Chondrocyte (in vitro differentiated cells): ENCODE results near the gene GALNT4. TPM values are rescaled to one million over a fixed set of nuclear protein-coding genes. Genes with fewer than 3 reads are reported as not detected.

Source experiments
- DNase-seq: peaks from one replicate; pipeline ENCODE4 v3.0.0; 2021; ENCODE audit warnings: mixed read lengths, low spot score
- H3K27ac Mint-ChIP-seq: one replicate; pipeline ENCODE4 v1.8.0; 2021; ENCODE audit warnings: mild to moderate bottlenecking, moderate library complexity, mixed read lengths; ENCODE audit not compliant: unreplicated experiment
- H3K27me3 Mint-ChIP-seq: 2 replicates; pipeline ENCODE4 v1.8.0; 2021; ENCODE audit warnings: low read depth, mixed read lengths
- H3K36me3 Mint-ChIP-seq: 2 replicates; pipeline ENCODE4 v1.8.0; 2021; ENCODE audit warnings: low read depth, mixed read lengths
- H3K4me1 Mint-ChIP-seq: 2 replicates; pipeline ENCODE4 v1.8.0; 2021; ENCODE audit warnings: low read depth, mild to moderate bottlenecking, mixed read lengths
- H3K4me3 Mint-ChIP-seq: one replicate; pipeline ENCODE4 v1.8.0; 2021; ENCODE audit warnings: mild to moderate bottlenecking, moderate library complexity, mixed read lengths; ENCODE audit not compliant: unreplicated experiment
- H3K9me3 Mint-ChIP-seq: 2 replicates; pipeline ENCODE4 v1.8.0; 2021; ENCODE audit warnings: low read depth, mixed read lengths
- CTCF ChIP-seq: fragments of 200-600 bp; sonication (generic); IDR thresholded peaks from 2 replicates; pipeline ENCODE4 v1.5.0; 2021; ENCODE audit warnings: antibody characterized with exemption, mild to moderate bottlenecking, moderate library complexity
- total RNA-seq: library from RNA; stranded (reverse); gene quantifications from 3 replicates; pipeline ENCODE4 v1.2.1, GENCODE V29; 2021

GALNT4 gene
- total RNA-seq, 1 donor from 2014 or later = 4.9 TPM

- no peak overlapping the region for H3K4me3 Mint-ChIP-seq
- DNase-seq = no peak
- no peaks in the 10 kb centered on the region for H3K27me3 Mint-ChIP-seq
- H3K27ac Mint-ChIP-seq = no peak overlapping the region
- H3K9me3 Mint-ChIP-seq = no peaks in the 10 kb centered on the region
- no peak for TF ChIP-seq CTCF
- H3K4me1 Mint-ChIP-seq = peaks cover 22% of the 10 kb centered on the region
- peaks cover 1% of the 10 kb centered on the region for H3K36me3 Mint-ChIP-seq
Measured at GRCh38 chr12:89517720-89518119, 6.9 kb downstream of the GALNT4 start.

GRCh38 chr12:89516633-89517032 lies 8.0 kb downstream of the GALNT4 start:
- Mint-ChIP-seq H3K4me1 (peaks cover 16% of the 10 kb centered on the region), H3K27ac (no peak overlapping the region), H3K27me3 (no peaks in the 10 kb centered on the region), H3K4me3 (no peak overlapping the region), H3K9me3 (no peaks in the 10 kb centered on the region), H3K36me3 (peaks cover 1% of the 10 kb centered on the region)
- no peak for TF ChIP-seq CTCF
- DNase-seq = no peak

- no peak overlapping the region for H3K4me3 Mint-ChIP-seq
- no peaks in the 10 kb centered on the region for H3K27me3 Mint-ChIP-seq
- DNase-seq = no peak
- no peaks in the 10 kb centered on the region for H3K36me3 Mint-ChIP-seq
- no peak overlapping the region for H3K27ac Mint-ChIP-seq
- no peak for TF ChIP-seq CTCF
- H3K4me1 Mint-ChIP-seq = peaks cover 12% of the 10 kb centered on the region
- no peaks in the 10 kb centered on the region for H3K9me3 Mint-ChIP-seq
Measured at GRCh38 chr12:89514751-89515150, 9.8 kb downstream of the GALNT4 start.

GRCh38 chr12:89513544-89513943 lies 11.1 kb downstream of the GALNT4 start:
- Mint-ChIP-seq H3K27me3 (no peaks in the 10 kb centered on the region), H3K4me1 (peaks cover 12% of the 10 kb centered on the region), H3K4me3 (no peak overlapping the region), H3K9me3 (no peaks in the 10 kb centered on the region), H3K27ac (no peak overlapping the region), H3K36me3 (no peaks in the 10 kb centered on the region)
- DNase-seq = no peak
- no peak for TF ChIP-seq CTCF

- Mint-ChIP-seq H3K4me3 (no peak overlapping the region), H3K27me3 (no peaks in the 10 kb centered on the region), H3K36me3 (no peaks in the 10 kb centered on the region), H3K27ac (no peak overlapping the region), H3K9me3 (no peaks in the 10 kb centered on the region), H3K4me1 (peaks cover 11% of the 10 kb centered on the region)
- TF ChIP-seq CTCF = no peak
- no peak for DNase-seq
Measured at GRCh38 chr12:89507015-89507824, 17.4 kb downstream of the GALNT4 start.
